Measurements from ENCODE around the gene C11orf71.

The C11orf71 gene

DNA sequence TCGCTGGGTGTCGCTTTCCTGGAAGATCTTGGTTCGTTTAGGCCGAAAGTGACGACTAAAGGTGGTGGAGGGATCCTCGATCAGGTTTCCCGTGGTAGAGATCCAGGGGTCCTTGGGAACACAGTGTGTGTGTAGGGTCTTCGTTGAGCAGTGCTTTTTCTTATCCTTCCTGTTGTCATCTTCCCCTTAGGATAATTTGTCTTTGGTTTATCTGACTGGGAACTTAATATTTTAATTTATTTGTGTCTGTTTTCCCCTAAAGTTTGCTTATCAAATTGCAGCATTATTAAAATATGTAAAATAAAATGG lies 558 bp upstream of the C11orf71 start:
- Histone ChIP-seq H3K4me1 (ENCODE audit: control insufficient read depth in 5 of 5, insufficient read depth in 5 of 5, low read length in 5 of 5) (peaks cover 2 to 32% (median 26%) of the 10 kb centered on the region in 5 donors), H3K27me3 (ENCODE audit: control insufficient read depth in 5 of 5, insufficient read depth in 4 of 5, low read length in 5 of 5) (no peaks in the 10 kb centered on the region), H3K4me3 (ENCODE audit: low read depth in 1 of 5, low read length in 5 of 5) (peak overlapping the region; percentile 89 to 98 (median 93)), H3K36me3 (ENCODE audit: control insufficient read depth in 5 of 5, insufficient read depth in 5 of 5, low read length in 5 of 5) (peaks cover 0 to 10% (median 7%) of the 10 kb centered on the region in 5 donors), H3K27ac (ENCODE audit: low read depth, low read length) (peak overlapping the region; percentile 99), H3K9me3 (ENCODE audit: control insufficient read depth in 5 of 5, low read length in 5 of 5) (no peaks in the 10 kb centered on the region), H3K9ac (ENCODE audit: low read length in 5 of 5) (peak overlapping the region; percentile 94 to 99 (median 98))

DNA sequence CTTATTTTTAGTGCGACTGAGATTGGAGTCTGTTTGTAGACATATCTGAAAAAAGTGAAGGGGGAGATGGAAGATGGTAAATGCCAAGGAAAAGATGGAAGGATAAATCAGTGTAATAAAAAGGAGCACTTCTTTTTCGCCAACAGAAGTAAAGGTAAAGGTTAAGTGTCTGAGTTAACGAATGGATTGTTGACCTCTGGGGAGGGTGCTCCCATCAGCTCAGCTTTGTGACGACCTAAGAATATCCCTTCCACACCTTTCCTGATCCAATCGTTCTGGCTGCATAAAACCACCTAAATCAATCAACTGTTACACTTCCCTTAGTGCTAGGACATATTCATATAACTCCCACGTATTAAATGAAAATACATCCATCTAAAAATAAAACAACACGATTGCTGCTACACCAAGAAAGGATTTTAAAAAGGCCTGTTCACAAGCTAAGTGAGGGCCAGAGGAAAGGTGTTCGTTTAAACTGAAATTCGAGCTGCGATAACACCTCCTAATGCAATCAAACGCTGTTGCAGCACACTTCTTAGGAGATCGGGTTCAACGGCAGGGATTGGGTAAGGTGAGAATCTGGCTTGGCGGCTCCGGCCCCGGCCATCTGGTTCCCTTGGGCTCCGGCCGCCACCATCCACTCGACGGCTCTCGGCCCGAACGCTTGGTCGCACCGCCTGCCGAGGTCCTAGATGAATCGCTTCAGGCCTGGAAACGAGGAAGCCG lies 658 bp downstream of the C11orf71 start:
- Histone ChIP-seq H3K27me3 (ENCODE audit: control insufficient read depth in 5 of 5, insufficient read depth in 4 of 5, low read length in 5 of 5) (no peaks in the 10 kb centered on the region), H3K27ac (ENCODE audit: low read depth, low read length) (peak overlapping the region; percentile 99), H3K4me1 (ENCODE audit: control insufficient read depth in 5 of 5, insufficient read depth in 5 of 5, low read length in 5 of 5) (peaks cover 0 to 28% (median 24%) of the 10 kb centered on the region in 5 donors), H3K9ac (ENCODE audit: low read length in 5 of 5) (peak overlapping the region; percentile 95 to 99 (median 98)), H3K4me3 (ENCODE audit: low read depth in 1 of 5, low read length in 5 of 5) (peak overlapping the region; percentile 87 to 98 (median 90)), H3K36me3 (ENCODE audit: control insufficient read depth in 5 of 5, insufficient read depth in 5 of 5, low read length in 5 of 5) (peaks cover 0 to 4% (median 0%) of the 10 kb centered on the region in 5 donors), H3K9me3 (ENCODE audit: control insufficient read depth in 5 of 5, low read length in 5 of 5) (no peaks in the 10 kb centered on the region)

DNA sequence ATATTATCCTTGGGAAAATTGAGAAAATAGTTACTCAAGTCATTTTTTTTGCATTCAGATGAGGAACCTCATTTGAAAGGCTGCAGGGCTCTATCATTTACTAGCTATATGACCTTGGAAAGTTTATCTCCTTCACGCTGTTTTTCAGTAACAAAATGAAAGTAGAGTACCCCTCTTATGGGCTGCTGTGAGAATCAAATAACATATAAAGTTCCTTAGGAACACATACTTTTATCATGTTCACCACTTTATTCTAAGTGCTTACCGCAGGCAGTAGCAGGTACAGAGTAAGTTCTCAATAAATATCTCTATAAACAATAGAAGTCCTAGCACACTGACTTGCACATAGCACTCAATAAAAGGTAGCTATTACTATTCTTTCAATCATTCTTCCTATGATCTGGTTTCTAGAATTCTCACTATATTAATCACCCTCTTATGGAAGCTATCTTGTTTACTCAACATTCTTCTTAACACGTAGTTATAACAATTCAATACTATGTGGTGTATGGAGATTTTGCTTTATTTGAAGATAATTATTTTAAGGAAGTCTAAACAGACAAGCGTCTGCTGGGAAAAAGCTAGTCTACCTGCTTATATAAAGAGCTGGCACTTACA lies 1.9 kb downstream of the C11orf71 start:
- H3K9me3 ChIP-seq (ENCODE audit: control insufficient read depth in 5 of 5, low read length in 5 of 5), result no peaks in the 10 kb centered on the region
- H3K36me3 ChIP-seq (ENCODE audit: control insufficient read depth in 5 of 5, insufficient read depth in 5 of 5, low read length in 5 of 5), result no peaks in the 10 kb centered on the region
- H3K27ac ChIP-seq (ENCODE audit: low read depth, low read length), result no peak overlapping the region
- H3K4me3 ChIP-seq (ENCODE audit: low read depth in 1 of 5, low read length in 5 of 5), result no peak overlapping the region
- peaks cover 0 to 28% (median 18%) of the 10 kb centered on the region in 5 donors for H3K4me1 ChIP-seq (ENCODE audit: control insufficient read depth in 5 of 5, insufficient read depth in 5 of 5, low read length in 5 of 5)
- H3K9ac ChIP-seq (ENCODE audit: low read length in 5 of 5), result peak overlapping the region in 1 of 5 donors; percentile 98
- H3K27me3 ChIP-seq (ENCODE audit: control insufficient read depth in 5 of 5, insufficient read depth in 4 of 5, low read length in 5 of 5), result no peaks in the 10 kb centered on the region

DNA sequence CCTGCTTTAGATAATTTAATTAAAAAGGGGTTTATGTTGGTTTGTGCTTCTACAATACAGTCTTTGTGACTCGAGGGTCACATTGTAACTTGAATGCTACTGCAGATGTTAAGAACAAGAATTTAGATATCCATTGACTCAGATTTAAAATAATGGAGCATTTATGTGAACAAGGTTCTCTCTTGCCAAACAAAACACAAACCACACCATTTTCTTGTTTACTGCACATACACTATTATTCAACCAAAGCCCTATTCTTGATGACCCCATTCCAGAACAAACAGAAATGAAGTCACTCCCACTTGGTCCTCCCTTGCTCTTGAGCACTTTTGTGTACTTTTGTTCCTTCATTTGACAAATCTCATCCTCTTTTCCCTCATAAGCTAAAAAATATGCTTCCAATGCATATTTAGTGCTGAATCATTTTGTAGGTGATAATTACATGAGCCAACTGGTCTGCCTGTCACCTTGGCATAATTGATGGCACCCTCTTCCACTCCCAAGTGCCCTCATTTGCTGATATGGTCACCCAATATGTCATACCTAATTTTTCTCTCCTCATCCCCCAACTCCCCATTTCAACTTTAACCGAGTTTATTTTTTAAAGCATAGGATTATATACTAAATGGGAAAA lies 2.8 kb downstream of the C11orf71 start:
- H3K27me3 ChIP-seq (ENCODE audit: control insufficient read depth in 5 of 5, insufficient read depth in 4 of 5, low read length in 5 of 5), result no peaks in the 10 kb centered on the region
- H3K9me3 ChIP-seq (ENCODE audit: control insufficient read depth in 5 of 5, low read length in 5 of 5), result no peaks in the 10 kb centered on the region
- H3K4me3 ChIP-seq (ENCODE audit: low read depth in 1 of 5, low read length in 5 of 5), result no peak overlapping the region
- no peaks in the 10 kb centered on the region for H3K36me3 ChIP-seq (ENCODE audit: control insufficient read depth in 5 of 5, insufficient read depth in 5 of 5, low read length in 5 of 5)
- peaks cover 0 to 24% (median 18%) of the 10 kb centered on the region in 5 donors for H3K4me1 ChIP-seq (ENCODE audit: control insufficient read depth in 5 of 5, insufficient read depth in 5 of 5, low read length in 5 of 5)
- H3K9ac ChIP-seq (ENCODE audit: low read length in 5 of 5), result no peak overlapping the region
- H3K27ac ChIP-seq (ENCODE audit: low read depth, low read length), result no peak overlapping the region

DNA sequence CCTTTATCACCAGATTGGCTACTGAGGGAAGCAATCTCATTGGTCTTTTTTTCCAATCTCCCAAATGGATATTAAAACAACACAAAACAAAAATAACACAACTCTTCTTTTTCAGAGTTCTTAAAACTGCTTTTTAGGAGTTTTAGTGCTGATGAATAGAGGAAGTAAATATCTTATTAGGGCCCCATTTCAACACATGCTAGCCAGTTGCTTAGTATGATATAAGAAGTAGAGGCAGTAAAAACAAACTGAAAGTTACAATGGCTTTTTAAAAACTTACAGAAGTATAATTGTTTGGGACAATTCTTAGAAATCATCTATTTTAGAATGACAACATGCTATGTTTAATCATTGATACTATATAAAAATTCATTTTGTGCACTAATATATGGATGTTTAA lies 3.4 kb downstream of the C11orf71 start:
- no peak overlapping the region for H3K4me3 ChIP-seq (ENCODE audit: low read depth in 1 of 5, low read length in 5 of 5)
- no peaks in the 10 kb centered on the region for H3K9me3 ChIP-seq (ENCODE audit: control insufficient read depth in 5 of 5, low read length in 5 of 5)
- no peak overlapping the region for H3K27ac ChIP-seq (ENCODE audit: low read depth, low read length)
- H3K4me1 ChIP-seq (ENCODE audit: control insufficient read depth in 5 of 5, insufficient read depth in 5 of 5, low read length in 5 of 5), result peaks cover 0 to 22% (median 17%) of the 10 kb centered on the region in 5 donors
- H3K36me3 ChIP-seq (ENCODE audit: control insufficient read depth in 5 of 5, insufficient read depth in 5 of 5, low read length in 5 of 5), result no peaks in the 10 kb centered on the region
- no peaks in the 10 kb centered on the region for H3K27me3 ChIP-seq (ENCODE audit: control insufficient read depth in 5 of 5, insufficient read depth in 4 of 5, low read length in 5 of 5)
- H3K9ac ChIP-seq (ENCODE audit: low read length in 5 of 5), result no peak overlapping the region

DNA sequence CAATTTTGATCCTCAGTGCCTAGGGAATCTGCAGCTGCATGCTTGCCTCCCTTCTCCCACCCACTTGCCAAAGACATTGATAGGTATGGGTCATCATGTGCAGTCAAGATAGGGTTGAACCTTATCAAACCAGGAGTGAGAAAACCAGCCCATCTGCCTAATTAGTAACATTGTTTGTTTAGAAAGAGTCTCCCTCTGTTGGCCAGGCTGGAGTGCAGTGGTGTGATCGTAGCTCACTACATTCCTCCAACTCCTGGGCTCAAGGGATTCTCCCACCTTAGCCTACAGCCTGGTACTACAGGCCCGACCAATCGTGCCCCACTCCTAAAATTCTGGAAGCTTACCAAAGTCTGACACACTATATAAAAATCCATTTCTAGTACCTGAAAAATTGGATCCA lies 4.6 kb downstream of the C11orf71 start:
- no peaks in the 10 kb centered on the region for H3K9me3 ChIP-seq (ENCODE audit: control insufficient read depth in 5 of 5, low read length in 5 of 5)
- H3K4me3 ChIP-seq (ENCODE audit: low read depth in 1 of 5, low read length in 5 of 5), result no peak overlapping the region
- no peaks in the 10 kb centered on the region for H3K36me3 ChIP-seq (ENCODE audit: control insufficient read depth in 5 of 5, insufficient read depth in 5 of 5, low read length in 5 of 5)
- no peaks in the 10 kb centered on the region for H3K27me3 ChIP-seq (ENCODE audit: control insufficient read depth in 5 of 5, insufficient read depth in 4 of 5, low read length in 5 of 5)
- H3K9ac ChIP-seq (ENCODE audit: low read length in 5 of 5), result no peak overlapping the region
- H3K27ac ChIP-seq (ENCODE audit: low read depth, low read length), result no peak overlapping the region
- H3K4me1 ChIP-seq (ENCODE audit: control insufficient read depth in 5 of 5, insufficient read depth in 5 of 5, low read length in 5 of 5), result peaks cover 0 to 14% (median 12%) of the 10 kb centered on the region in 5 donors

DNA sequence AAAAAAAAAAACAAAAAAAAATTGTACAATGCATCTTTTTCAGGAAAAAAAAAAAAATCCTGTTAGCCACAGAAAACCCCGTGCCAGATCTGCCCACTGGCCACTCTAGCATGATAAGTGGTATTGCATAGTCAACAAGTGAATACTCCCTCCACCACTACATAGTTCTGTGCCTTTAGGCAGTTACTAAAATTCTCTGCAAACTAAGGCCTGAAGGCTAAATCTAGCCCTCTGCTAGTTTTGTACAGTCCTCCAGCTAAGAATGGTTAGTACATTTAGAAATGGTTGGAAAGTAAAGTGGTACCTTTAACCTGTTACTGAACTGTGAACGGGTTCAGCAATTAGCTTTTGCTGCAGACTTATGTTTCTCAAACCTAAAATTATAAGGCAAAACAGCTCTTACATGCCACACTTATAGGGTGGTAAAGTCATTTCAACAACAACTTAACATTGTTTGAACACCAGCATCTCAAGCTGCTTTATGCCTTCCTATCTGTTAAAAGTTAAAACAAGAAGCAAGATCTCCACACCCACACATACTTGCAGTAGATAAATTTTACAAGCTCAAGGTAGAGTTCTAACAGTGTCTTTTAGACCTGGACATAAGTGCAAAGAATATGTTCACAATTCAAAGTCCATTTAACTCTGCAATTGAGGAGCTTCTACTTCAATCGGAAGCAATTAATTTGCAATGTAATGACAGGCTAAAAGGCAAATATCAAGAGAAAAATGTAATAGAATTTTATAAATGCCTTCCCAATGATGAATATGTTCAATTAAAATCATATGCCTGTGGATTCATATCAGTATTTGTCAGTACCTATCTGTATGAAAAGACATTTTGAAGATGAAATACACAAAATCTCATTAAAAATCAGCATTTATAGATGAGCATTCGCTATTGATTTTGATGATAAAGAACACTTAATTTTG lies 7.3 kb downstream of the C11orf71 start:
- no peak overlapping the region for H3K9ac ChIP-seq (ENCODE audit: low read length in 5 of 5)
- no peak overlapping the region for H3K27ac ChIP-seq (ENCODE audit: low read depth, low read length)
- no peaks in the 10 kb centered on the region for H3K9me3 ChIP-seq (ENCODE audit: control insufficient read depth in 5 of 5, low read length in 5 of 5)

DNA sequence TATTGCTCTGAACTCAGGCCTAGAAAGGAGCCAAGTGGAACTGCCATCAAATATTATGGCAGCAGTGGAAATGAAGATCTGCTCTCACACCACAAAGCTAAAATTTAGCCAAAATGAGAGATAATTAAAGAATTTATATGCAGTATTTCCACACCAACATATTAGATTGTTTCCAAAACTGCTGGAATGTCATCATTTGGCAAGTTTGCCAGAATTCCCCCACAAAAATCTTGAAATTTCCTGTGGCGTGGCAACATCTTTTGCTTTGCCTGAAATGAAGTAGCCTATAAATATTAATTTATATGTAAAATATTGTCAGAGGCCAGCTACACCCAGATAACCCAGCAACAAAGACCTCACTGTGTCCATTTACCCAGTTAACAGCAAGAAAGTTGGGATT lies 13.8 kb downstream of the C11orf71 start:
- H3K27ac ChIP-seq (ENCODE audit: low read depth, low read length), result no peak overlapping the region

More for the DNA sequence above, 7.3 kb downstream of the C11orf71 start:
- Histone ChIP-seq H3K27me3 (ENCODE audit: control insufficient read depth in 5 of 5, insufficient read depth in 4 of 5, low read length in 5 of 5) (no peaks in the 10 kb centered on the region), H3K4me3 (ENCODE audit: low read depth in 1 of 5, low read length in 5 of 5) (no peak overlapping the region), H3K36me3 (ENCODE audit: control insufficient read depth in 5 of 5, insufficient read depth in 5 of 5, low read length in 5 of 5) (no peaks in the 10 kb centered on the region), H3K4me1 (ENCODE audit: control insufficient read depth in 5 of 5, insufficient read depth in 5 of 5, low read length in 5 of 5) (no peaks in the 10 kb centered on the region)

DNA sequence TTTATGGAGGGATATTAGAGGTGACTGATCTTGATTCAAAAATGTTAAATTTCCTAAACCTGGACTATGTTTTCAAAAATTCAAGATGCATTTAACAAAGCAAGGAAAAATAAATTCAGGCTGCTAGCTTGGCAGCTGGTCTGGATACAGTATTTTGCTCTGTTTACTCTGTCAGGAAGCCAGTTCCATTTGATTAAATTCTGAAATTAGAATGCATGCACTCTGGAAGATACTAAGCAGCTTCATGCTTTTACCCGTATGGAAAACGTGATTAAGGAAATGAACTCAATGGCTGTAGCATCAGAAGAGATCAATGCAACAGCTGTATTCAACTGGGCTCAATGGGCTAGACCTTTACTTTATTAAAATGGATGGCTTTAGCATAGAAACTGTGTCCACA lies 14.2 kb downstream of the C11orf71 start:
- Histone ChIP-seq H3K27me3 (ENCODE audit: control insufficient read depth in 5 of 5, insufficient read depth in 4 of 5, low read length in 5 of 5) (no peaks in the 10 kb centered on the region), H3K4me1 (ENCODE audit: control insufficient read depth in 5 of 5, insufficient read depth in 5 of 5, low read length in 5 of 5) (no peaks in the 10 kb centered on the region), H3K27ac (ENCODE audit: low read depth, low read length) (no peak overlapping the region), H3K36me3 (ENCODE audit: control insufficient read depth in 5 of 5, insufficient read depth in 5 of 5, low read length in 5 of 5) (peaks cover 0 to 3% (median 0%) of the 10 kb centered on the region in 5 donors), H3K9me3 (ENCODE audit: control insufficient read depth in 5 of 5, low read length in 5 of 5) (no peaks in the 10 kb centered on the region), H3K4me3 (ENCODE audit: low read depth in 1 of 5, low read length in 5 of 5) (no peak overlapping the region), H3K9ac (ENCODE audit: low read length in 5 of 5) (no peak overlapping the region)

More for the DNA sequence above, 13.8 kb downstream of the C11orf71 start:
- Histone ChIP-seq H3K4me3 (ENCODE audit: low read depth in 1 of 5, low read length in 5 of 5) (no peak overlapping the region), H3K27me3 (ENCODE audit: control insufficient read depth in 5 of 5, insufficient read depth in 4 of 5, low read length in 5 of 5) (no peaks in the 10 kb centered on the region), H3K9ac (ENCODE audit: low read length in 5 of 5) (no peak overlapping the region), H3K9me3 (ENCODE audit: control insufficient read depth in 5 of 5, low read length in 5 of 5) (no peaks in the 10 kb centered on the region), H3K36me3 (ENCODE audit: control insufficient read depth in 5 of 5, insufficient read depth in 5 of 5, low read length in 5 of 5) (peaks cover 0 to 3% (median 0%) of the 10 kb centered on the region in 5 donors), H3K4me1 (ENCODE audit: control insufficient read depth in 5 of 5, insufficient read depth in 5 of 5, low read length in 5 of 5) (no peaks in the 10 kb centered on the region)

Measured in subcutaneous abdominal adipose tissue (tissue), 5 donors.